Smooth muscle cell of the brain vasculature (primary cell): ENCODE data around the gene FNDC3A.

Experiments
- DNase-seq: peaks from one replicate; pipeline ENCODE4 v3.0.0-alpha.2; 2012; ENCODE audit warnings: low read depth, low spot score

The FNDC3A gene

GRCh38 chr13:48975856-48976575 lies at the start of gene FNDC3A:
FNDC3A (plus strand) TSS chr13:48975912; CDS start chr13:49006191, 30,279 bp downstream.
- peak; percentile 45 for DNase-seq

- DNase-seq: no peak
Observed at GRCh38 chr13:48928757-48929430, 46.8 kb upstream of the FNDC3A start.

GRCh38 chr13:48930918-48931317 lies 44.8 kb upstream of the FNDC3A start:
- DNase-seq: no peak

GRCh38 chr13:48938308-48938943 lies 37.3 kb upstream of the FNDC3A start:
- no peak for DNase-seq

- DNase-seq: no peak
Observed at GRCh38 chr13:48939728-48940127, 36.0 kb upstream of the FNDC3A start.

GRCh38 chr13:48942131-48942530 lies 33.6 kb upstream of the FNDC3A start:
- no peak for DNase-seq

GRCh38 chr13:48944221-48944620 lies 31.5 kb upstream of the FNDC3A start:
- no peak for DNase-seq

GRCh38 chr13:48945626-48946025 lies 30.1 kb upstream of the FNDC3A start:
- DNase-seq: no peak

- no peak for DNase-seq
Observed at GRCh38 chr13:48946163-48946562, 29.5 kb upstream of the FNDC3A start.

- DNase-seq: no peak
Observed at GRCh38 chr13:48949566-48950500, 25.9 kb upstream of the FNDC3A start.

- no peak for DNase-seq
Observed at GRCh38 chr13:48950501-48950875, 25.2 kb upstream of the FNDC3A start.

- no peak for DNase-seq
Observed at GRCh38 chr13:48954081-48954480, 21.6 kb upstream of the FNDC3A start.

- no peak for DNase-seq
Observed at GRCh38 chr13:48955536-48955935, 20.2 kb upstream of the FNDC3A start.

- no peak for DNase-seq
Observed at GRCh38 chr13:48961379-48961778, 14.3 kb upstream of the FNDC3A start.

- no peak for DNase-seq
Observed at GRCh38 chr13:48962281-48962680, 13.4 kb upstream of the FNDC3A start.

GRCh38 chr13:48965736-48966135 lies 10.0 kb upstream of the FNDC3A start:
- no peak for DNase-seq

- DNase-seq: no peak
Observed at GRCh38 chr13:48969685-48970084, 6.0 kb upstream of the FNDC3A start.

- DNase-seq: no peak
Observed at GRCh38 chr13:48973845-48974431, 1.8 kb upstream of the FNDC3A start.

GRCh38 chr13:48975101-48975855 lies 434 bp upstream of the FNDC3A start:
- peak; percentile 29 for DNase-seq

- peak; percentile 35 for DNase-seq
Observed at GRCh38 chr13:48976576-48977285, 1.0 kb downstream of the FNDC3A start.
